Placental pericyte (primary cell): ENCODE data around the gene TMSB10. TPM values are rescaled to one million over a fixed set of nuclear protein-coding genes. Genes with fewer than 3 reads are reported as not detected.

Source experiments
- total RNA-seq: library from RNA; depleted of rRNA; stranded (reverse); fragments of >200 nt; gene quantifications from 2 replicates; pipeline ENCODE4 v1.2.3, GENCODE V29; 2012

Gene TMSB10
- total RNA-seq: 3,062 and 6,480 TPM in 2 replicates

GRCh38 chr2:84905181-84906107 is at the start of gene TMSB10:
TSS of gene TMSB10 (plus strand) at chr2:84905656.

DNA sequence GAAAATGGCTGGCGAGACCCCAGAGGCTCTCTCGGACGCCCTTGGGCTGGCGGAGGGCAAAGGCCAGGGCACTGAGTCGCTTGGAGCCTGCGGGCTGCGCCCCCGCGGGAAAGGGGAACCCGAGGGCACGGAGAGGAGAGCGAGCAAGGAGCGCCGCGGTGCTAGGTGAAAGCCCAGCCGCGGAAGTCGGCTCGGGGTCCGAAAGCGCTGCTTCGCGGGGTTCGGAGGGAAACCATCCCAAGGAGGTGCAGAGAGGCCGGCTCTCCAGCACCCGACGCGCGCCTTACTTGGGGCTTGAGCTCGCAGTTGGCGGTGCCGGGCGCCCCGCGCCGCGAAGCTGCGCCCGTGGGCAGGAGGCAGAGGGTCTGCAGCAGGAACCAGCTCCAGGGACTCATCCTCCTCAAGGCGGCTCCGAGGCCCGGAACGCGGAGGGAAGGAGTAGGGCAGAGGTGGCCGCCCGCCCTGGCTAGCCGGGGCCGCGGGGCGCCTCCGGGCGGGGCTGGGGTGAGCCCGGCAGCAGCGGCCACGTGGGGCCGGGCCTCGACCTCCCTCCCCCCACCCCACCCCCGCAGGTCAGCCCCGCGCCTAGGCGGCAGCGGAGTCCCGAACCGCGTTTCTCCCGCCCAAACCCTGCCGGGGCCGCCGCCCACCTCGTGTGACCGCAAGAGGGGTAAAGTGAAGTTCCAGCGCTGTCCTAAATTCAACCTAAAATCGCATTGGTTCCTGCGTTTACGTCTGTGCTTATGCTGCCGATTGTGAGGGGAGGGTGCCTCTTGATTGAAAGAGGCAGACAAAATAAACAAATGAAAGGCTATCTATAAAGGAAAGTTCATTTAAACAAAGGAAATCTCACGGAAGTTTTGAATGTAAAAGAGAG is 24.6 kb upstream of the TMSB10 start, which contains the start of gene TRABD2A:
TRABD2A (minus strand) TSS at position 440 of the 877 bp plus-strand sequence; CDS start at position 395, 45 bp downstream.

Other genes with a start within 250 kb of the TMSB10 start
- gene TRABD2A, start 24.6 kb upstream of the TMSB10 start, total RNA-seq: 1.8 and 2.6 TPM in 2 replicates
- gene KCMF1, start 65.5 kb downstream of the TMSB10 start, total RNA-seq: 75.9 and 92.6 TPM in 2 replicates
- gene TCF7L1, start 227.7 kb downstream of the TMSB10 start, total RNA-seq: 3.7 and 4.2 TPM in 2 replicates